Gastroesophageal sphincter (tissue), 3 donors: ENCODE data around the gene VAMP7.

ENCODE experiments used
- CTCF ChIP-seq, 4 experiments: fragments of 200-600 bp in 2 of 4; fragments of 450-650 bp in 2 of 4; sonication (generic) in 1 of 4; IDR thresholded peaks; one replicate each; pipeline ENCODE4 v1.5.1; 2017 to 2019; ENCODE audit warnings: antibody characterized with exemption in 4 of 4, mild to moderate bottlenecking in 2 of 4, moderate library complexity in 2 of 4
- POLR2A ChIP-seq, 2 donors: fragments of 450-650 bp; IDR thresholded peaks; one replicate each; pipeline ENCODE4 v1.6.1; 2017; ENCODE audit warnings: antibody characterized with exemption in 2 of 2, mild to moderate bottlenecking in 2 of 2, moderate library complexity in 1 of 2

GRCh38 chrX:155857561-155857960, 23.6 kb upstream of the VAMP7 start:
- TF ChIP-seq POLR2A (IDR thresholded peaks at IDR 0.05) (no peak), CTCF (IDR thresholded peaks at IDR 0.05) (no peak)
